OCI-LY1 (cell line): Measurements from ENCODE around the gene PDZRN4.

Source experiments
- H2AFZ ChIP-seq: fragments of 200-600 bp; sonication (generic), shearing (Covaris generic); 2 replicates; pipeline ENCODE4 v1.6.0; 2014; ENCODE audit warnings: antibody characterized with exemption, mild to moderate bottlenecking, low read length
- H3F3A ChIP-seq: fragments of 200-600 bp; sonication (generic), shearing (Covaris generic); 2 replicates; pipeline ENCODE4 v1.6.0; 2014; ENCODE audit warnings: mild to moderate bottlenecking, antibody characterized with exemption, low read length, moderate library complexity; ENCODE audit not compliant: insufficient read depth
- H3K27ac ChIP-seq: fragments of 200-600 bp; sonication (generic); 2 replicates; pipeline ENCODE4 v1.5.1; 2014; ENCODE audit warnings: low read length, mixed run types, mild to moderate bottlenecking, low read depth; ENCODE audit not compliant: poor library complexity, severe bottlenecking
- H3K27me3 ChIP-seq: fragments of 200-600 bp; sonication (generic); 2 replicates; pipeline ENCODE4 v1.6.0; 2014; ENCODE audit warnings: antibody characterized with exemption, mild to moderate bottlenecking, low read length, moderate library complexity; ENCODE audit not compliant: insufficient read depth
- H3K36me3 ChIP-seq: fragments of 200-600 bp; sonication (generic); 2 replicates; pipeline ENCODE4 v1.6.1; 2014; ENCODE audit warnings: mild to moderate bottlenecking, antibody characterized with exemption, low read length, moderate library complexity, mixed read lengths; ENCODE audit not compliant: insufficient read depth
- H3K4me1 ChIP-seq: fragments of 200-600 bp; sonication (generic); 2 replicates; pipeline ENCODE4 v1.5.1; 2014; ENCODE audit warnings: mild to moderate bottlenecking, low read length, moderate library complexity; ENCODE audit not compliant: insufficient read depth, severe bottlenecking
- H3K4me2 ChIP-seq: fragments of 200-600 bp; sonication (generic), shearing (Covaris generic); 2 replicates; pipeline ENCODE4 v1.6.1; 2014; ENCODE audit warnings: low read length
- H3K4me3 ChIP-seq: fragments of 200-600 bp; sonication (generic); 2 replicates; pipeline ENCODE4 v1.5.1; 2014; ENCODE audit warnings: low read length, low read depth, mild to moderate bottlenecking, mixed read lengths; ENCODE audit not compliant: poor library complexity, severe bottlenecking
- H3K79me2 ChIP-seq: fragments of 200-600 bp; shearing (Covaris generic); 2 replicates; pipeline ENCODE4 v1.6.1; 2016; ENCODE audit warnings: mixed run types, low read length, mixed read lengths; ENCODE audit not compliant: insufficient read depth
- H3K9ac ChIP-seq: fragments of 200-600 bp; sonication (generic), shearing (Covaris generic); 2 replicates; pipeline ENCODE4 v1.6.1; 2014; ENCODE audit warnings: mild to moderate bottlenecking, low read length, mixed read lengths
- H3K9me2 ChIP-seq: fragments of 200-600 bp; sonication (generic), shearing (Covaris generic); 2 replicates; pipeline ENCODE4 v1.6.1; 2014; ENCODE audit warnings: low read depth, mild to moderate bottlenecking, low read length, mixed read lengths
- H3K9me3 ChIP-seq: fragments of 200-600 bp; shearing (Covaris generic); 2 replicates; pipeline ENCODE4 v1.6.1; 2014; ENCODE audit warnings: low read length, mixed read lengths
- H4K20me1 ChIP-seq: fragments of 200-600 bp; sonication (generic), shearing (Covaris generic); 2 replicates; pipeline ENCODE4 v1.6.0; 2016; ENCODE audit warnings: mild to moderate bottlenecking, low read length; ENCODE audit not compliant: insufficient read depth
- CTCF ChIP-seq: fragments of 200-600 bp; sonication (generic), shearing (Covaris generic); IDR thresholded peaks from 2 replicates; pipeline ENCODE4 v1.5.1; 2017; ENCODE audit warnings: mild to moderate bottlenecking, antibody characterized with exemption, low read length, moderate library complexity, mixed read lengths
- EZH2 ChIP-seq: fragments of 200-600 bp; sonication (generic), shearing (Covaris generic); IDR thresholded peaks from 2 replicates; pipeline ENCODE4 v1.8.0; 2017; ENCODE audit warnings: borderline replicate concordance, mixed run types, mild to moderate bottlenecking, antibody characterized with exemption, low read length, moderate library complexity, mixed read lengths

Gene PDZRN4

DNA sequence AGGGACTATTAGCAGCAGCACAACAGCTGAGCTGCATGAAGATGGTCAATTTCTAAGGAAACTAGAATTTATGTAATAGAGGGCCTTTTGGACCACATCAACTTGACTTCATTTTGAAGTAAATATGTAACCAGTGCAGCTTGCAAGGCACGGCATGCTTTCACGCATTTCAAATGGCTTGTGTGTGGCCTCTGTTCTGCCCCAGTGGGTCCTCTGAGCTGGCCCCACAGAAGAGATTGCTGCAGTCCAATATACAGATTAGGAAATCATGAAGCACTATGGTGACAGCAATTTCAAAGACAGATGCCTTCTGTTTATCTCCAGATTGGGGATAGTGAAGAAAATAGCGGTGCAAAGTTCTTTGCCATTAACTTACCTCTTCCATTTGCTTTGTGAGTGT lies 101.4 kb downstream of the PDZRN4 start:
- Histone ChIP-seq H3K79me2 (no peaks in the 10 kb centered on the region), H3K27ac (no peak overlapping the region)

GRCh38 chr12:41293011-41293410 lies 104.9 kb downstream of the PDZRN4 start:
- Histone ChIP-seq H3F3A (no peaks in the 10 kb centered on the region), H3K4me1 (no peaks in the 10 kb centered on the region), H4K20me1 (no peaks in the 10 kb centered on the region), H3K9me3 (no peaks in the 10 kb centered on the region), H3K27ac (no peak overlapping the region), H2AFZ (no peak overlapping the region), H3K36me3 (no peaks in the 10 kb centered on the region), H3K79me2 (no peaks in the 10 kb centered on the region), H3K9me2 (no peaks in the 10 kb centered on the region), H3K4me2 (no peak overlapping the region), H3K27me3 (no peaks in the 10 kb centered on the region), H3K4me3 (no peak overlapping the region), H3K9ac (no peak overlapping the region)
- TF ChIP-seq EZH2 (no peak), CTCF (no peak)

More for the DNA sequence above, 101.4 kb downstream of the PDZRN4 start:
- no peaks in the 10 kb centered on the region for H3K27me3 ChIP-seq
- no peaks in the 10 kb centered on the region for H3F3A ChIP-seq
- no peaks in the 10 kb centered on the region for H3K9me2 ChIP-seq
- H3K36me3 ChIP-seq: no peaks in the 10 kb centered on the region
- no peaks in the 10 kb centered on the region for H3K9me3 ChIP-seq
- TF ChIP-seq EZH2 (no peak), CTCF (no peak)
- no peak overlapping the region for H2AFZ ChIP-seq
- H3K4me3 ChIP-seq: no peak overlapping the region
- H4K20me1 ChIP-seq: no peaks in the 10 kb centered on the region
- H3K4me1 ChIP-seq: no peaks in the 10 kb centered on the region
- no peak overlapping the region for H3K4me2 ChIP-seq
- no peak overlapping the region for H3K9ac ChIP-seq

DNA sequence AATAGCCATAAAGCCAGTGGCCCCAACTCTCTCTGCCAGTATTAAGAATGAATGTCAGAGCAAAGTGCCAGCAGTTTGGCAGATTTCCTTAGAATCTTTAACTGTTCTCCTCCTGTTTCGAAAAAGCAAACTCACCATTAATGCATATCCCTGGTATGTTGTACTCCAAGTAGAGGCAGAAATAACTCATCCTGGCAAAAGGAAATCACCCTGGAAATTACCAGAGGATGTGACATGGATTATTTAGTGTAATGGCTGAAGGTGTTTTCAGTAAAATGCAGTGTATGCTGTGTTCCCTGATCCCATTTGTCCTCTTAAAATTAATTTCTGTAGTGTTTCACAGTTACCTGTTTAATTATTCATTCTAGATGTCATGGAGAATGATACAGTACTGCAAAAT lies 105.3 kb downstream of the PDZRN4 start:
- Histone ChIP-seq H3K4me3 (no peak overlapping the region), H3F3A (no peaks in the 10 kb centered on the region), H3K9me3 (no peaks in the 10 kb centered on the region), H3K4me2 (no peak overlapping the region), H3K79me2 (no peaks in the 10 kb centered on the region), H3K36me3 (no peaks in the 10 kb centered on the region), H3K4me1 (no peaks in the 10 kb centered on the region), H4K20me1 (no peaks in the 10 kb centered on the region), H3K27me3 (no peaks in the 10 kb centered on the region), H3K9ac (no peak overlapping the region), H3K9me2 (no peaks in the 10 kb centered on the region), H3K27ac (no peak overlapping the region), H2AFZ (no peak overlapping the region)
- no peak for TF ChIP-seq CTCF
- TF ChIP-seq EZH2: no peak
